ENCODE data around the gene CCDC134.

GRCh38 chr22:41820447-41820846 lies 20.0 kb downstream of the CCDC134 start:
- TF ChIP-seq CTCF (IDR thresholded peaks at IDR 0.05): no peak
- no peak for TF ChIP-seq ZFX (IDR thresholded peaks at IDR 0.05; ENCODE audit: borderline replicate concordance)

All from 22Rv1 (cell line).